A204.1 (cell line): ENCODE measurements around the gene SNAP23.
"Not testable (repeated sequence)": the region's sequence is repeated elsewhere in the genome, so short reads cannot be mapped to it uniquely, and the experiment has no call there.

Experiments used
- FAIRE-seq: peaks from 2 replicates; lab custom pipeline; 2012; peaks lifted over from hg19 to GRCh38; lab: Jason Lieb, UNC

SNAP23 gene

DNA sequence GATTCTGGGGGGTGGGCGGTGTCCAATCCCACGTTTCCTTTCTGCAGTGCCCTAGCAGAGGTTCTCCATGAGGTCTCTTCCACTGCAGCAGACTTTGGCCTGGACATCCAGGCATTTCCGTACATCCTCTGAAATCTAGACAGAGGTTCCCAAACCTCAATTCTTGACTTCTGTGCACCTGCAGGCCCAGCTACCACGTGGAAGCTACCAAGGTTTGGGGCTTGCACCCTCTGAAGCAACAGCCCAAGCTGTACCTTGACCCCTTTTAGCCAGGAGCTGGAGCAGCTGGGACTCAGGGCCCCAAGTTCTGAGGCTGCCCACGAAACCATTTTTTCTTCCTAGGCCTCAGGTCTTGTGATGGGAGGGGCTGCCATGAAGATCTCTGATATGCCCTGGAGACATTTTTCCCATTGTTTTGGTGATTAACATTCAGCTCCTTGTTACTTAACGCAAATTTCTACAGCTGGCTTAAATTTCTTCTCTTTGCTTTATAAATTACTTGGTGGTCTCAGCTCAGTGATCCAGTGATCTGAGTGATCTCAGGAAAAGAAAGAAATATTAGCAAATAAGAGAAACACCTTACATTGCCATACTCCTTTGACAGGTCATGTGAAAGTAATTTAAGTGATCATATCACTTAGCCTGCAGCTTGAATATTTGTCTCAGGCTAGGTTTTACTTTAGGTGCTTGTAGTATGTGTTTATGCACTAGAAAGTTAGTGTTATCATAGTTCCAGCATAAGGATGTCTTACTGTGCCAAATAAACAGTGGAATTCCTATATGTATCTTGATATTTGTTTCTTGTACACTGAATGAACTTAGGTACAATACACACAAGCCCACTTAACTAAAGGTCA, 3.0 kb downstream of the SNAP23 start:
- FAIRE-seq = no peak

DNA sequence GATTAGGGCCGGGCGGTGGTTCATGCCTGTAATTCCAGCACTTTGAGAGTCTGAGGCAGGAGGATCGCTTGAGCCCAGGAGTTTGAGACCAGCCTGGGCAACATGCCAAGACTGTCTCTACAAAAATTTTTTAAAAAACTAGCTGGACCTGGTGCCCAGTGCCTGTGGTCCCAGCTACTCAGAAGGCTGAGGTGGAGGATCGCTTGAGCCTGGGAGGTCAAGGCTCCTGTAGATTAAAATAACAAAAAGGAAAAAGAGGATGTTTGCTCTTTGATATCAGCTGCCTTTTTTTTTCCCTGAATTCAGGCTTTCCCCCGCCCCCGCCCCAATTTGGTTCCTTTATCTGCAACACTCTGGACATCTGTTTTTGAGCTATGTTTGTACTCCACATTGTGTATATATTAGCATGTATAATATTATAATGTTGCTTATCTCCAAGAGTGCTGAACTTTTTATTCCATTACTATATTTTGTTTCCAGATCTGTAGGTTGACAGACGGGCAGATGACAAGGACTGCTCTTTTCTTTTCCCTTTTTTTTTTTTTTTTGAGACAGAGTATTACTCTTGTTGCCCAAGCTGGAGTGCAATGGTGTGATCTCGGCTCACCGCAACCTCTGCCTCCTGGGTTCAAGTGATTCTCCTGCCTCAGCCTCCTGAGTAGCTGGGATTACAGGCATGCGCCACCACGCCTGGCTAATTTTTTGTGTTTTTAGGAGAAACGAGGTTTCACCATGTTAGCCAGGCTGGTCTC, 4.6 kb downstream of the SNAP23 start:
- no peak for FAIRE-seq

DNA sequence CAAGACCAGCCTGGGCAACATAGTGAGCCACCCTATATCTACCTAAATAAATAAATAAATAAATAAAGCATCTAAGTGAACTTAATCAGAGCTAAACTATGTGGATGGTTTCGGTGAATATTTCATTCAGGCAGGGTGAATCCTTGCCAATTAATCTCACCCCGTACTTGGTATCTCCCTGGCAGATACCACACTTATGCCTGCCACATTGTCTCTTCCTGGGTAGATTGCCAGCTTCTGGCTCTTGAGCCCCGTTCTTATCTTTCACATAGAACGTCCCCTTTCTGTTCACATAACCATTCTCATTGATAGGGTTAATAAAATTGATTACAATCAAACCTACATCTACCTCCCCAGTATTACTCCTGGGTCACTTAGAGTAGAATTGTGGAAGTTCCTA, 7.0 kb downstream of the SNAP23 start:
- no peak for FAIRE-seq

DNA sequence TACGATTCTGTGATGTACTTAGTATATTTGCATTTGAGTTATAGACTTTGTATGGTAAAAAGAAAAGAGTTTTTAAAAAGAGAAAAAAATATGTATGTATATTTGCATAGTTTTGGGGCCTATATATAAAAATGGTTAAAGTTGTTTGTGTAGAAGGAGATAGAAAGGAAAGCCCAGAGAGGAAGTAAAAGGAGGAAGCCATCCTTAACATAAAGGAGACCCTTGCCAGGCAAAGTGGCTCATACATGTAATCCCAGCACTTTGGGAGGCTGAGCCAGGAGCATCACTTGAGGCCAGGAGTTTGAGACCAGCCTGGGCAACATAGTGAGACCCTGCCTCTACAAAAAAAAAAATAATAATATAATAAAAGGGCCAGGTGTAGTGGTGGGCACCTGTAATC, 8.4 kb downstream of the SNAP23 start:
- FAIRE-seq = no peak

- FAIRE-seq = no peak
Measured at GRCh38 chr15:42504631-42505030, 9.2 kb downstream of the SNAP23 start.

DNA sequence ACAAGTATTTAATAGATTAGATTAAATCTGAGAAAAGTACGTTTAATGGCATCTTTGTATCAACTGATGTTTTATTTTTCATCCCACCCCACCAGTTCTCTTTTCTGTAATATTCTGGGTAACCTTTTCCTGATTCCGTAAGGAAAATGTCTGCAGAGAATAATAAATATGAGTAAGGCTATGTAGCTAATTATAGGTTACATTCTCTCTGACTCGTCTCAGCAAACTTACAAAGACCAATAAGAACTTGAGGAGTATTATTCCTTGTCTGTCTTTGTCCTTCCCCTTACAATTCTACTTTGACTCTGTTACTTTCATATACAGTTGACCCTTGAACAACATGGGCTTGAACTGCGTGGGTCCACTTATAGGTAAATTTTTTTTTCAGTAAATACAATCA, 12.1 kb downstream of the SNAP23 start:
- FAIRE-seq = no peak

DNA sequence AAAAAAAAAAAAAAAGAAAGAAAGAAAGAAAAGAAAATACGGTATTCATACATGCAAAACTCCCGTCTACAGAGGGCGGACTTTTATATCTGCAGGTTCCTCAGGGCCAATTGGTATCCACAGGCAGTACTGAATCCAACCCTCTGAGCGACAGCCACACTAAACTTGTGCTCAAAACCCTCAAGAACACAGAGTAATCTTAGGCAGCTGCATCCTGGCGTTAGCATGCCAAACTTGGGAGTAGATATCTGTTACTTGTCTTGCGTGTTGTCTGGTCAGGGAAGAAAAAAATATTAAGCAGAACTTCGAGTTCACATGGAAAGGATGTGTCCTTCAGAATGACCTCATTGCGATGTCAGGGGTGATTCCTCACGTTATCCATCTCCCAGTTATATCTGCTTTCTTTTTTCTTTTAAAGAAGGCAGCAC, 12.8 kb downstream of the SNAP23 start:
- no peak for FAIRE-seq

DNA sequence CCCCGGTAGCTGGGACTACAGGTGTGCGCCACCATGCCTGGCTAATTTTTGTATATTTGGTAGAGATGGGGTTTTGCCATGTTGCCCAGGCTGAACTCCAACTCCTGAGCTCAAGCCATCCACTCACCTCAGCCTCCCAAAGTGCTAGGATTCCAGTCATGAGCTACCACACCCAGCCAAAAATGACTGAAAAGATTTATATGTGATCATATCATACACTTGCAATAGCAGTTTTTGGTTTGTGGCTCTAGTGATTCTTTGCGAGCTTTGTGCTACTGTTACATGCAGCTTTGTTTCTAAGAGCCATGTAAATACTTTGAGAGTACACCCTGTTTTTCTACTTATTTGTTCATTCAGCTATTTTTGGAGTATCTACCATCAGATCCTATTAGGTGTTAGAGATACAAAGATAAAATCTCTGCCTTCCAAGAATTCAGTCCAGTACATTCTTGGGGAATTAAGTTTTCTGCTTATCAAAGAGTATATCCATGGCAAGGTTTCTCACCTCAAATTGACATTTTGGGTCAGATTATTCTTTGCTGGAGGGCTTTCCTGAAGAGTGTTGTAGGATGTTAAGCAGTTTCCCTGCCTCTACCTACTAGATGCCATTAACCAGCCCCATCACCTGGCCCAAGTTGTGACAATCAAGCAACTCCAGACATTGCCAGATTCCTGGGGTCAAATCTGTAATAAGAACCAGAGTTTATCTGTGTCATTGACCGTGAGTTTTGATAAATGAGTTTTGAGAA, 15.0 kb downstream of the SNAP23 start:
- FAIRE-seq = no peak

DNA sequence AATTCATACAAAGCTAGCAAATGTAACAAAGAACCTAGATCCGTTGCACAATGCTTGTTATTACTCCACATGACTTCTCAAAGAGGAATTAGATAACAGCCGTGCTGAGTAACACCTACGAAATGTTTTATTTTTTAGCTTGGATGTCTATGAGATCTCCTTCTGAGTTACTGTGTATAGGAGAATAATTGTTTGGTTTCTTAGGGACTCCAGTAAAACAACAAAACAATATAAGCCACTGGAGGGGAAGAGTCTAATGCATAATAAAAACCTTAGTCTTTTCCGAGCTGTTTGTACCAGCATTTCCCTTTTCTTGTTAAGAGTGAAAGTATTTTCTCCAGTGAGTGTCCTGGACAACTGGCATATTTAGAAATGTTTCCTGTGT, 15.6 kb downstream of the SNAP23 start:
- FAIRE-seq = no peak

- no peak for FAIRE-seq
Measured at GRCh38 chr15:42523331-42523730, 27.9 kb downstream of the SNAP23 start.

DNA sequence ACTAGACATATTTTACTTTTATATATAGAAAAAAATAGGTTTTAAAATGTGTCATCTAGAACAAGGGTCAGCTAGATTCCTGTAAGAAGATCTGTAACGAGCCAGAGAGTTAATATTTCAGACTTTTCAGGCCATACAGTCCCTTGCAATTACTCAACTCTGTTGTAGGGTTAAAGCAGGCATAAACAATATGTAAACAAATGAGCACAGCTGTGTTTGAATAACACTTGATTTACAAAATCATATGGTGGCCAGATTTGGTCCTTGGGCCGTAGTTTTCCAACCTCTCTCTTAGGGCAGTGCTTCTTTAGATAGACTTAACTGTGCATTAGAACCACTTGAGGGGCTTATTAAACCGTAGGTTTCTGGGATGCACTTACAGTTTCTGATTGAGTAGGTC, 33.5 kb downstream of the SNAP23 start:
- no peak for FAIRE-seq

DNA sequence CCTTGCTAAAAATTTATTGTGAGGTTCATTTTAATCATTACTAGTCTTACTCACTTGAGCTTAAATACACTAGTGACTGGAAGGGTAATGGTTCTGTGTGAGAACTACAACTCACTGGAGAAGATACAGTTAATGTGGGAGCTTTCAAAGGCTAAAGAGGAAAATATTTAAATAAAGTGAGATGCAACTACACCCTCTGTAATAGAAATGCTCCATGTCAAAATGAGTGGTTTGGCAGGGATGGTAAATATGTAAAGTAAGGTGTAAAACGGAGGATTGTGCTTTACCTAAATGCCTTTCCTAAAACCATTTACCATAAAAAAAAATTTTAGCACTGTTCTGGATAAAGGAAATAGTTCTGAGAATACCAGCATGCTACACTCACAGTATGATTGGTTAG, 37.8 kb downstream of the SNAP23 start:
- FAIRE-seq = no peak

GRCh38 chr15:42544853-42545629, 49.6 kb downstream of the SNAP23 start:
- no peak for FAIRE-seq

GRCh38 chr15:42547918-42548248, 52.4 kb downstream of the SNAP23 start:
- FAIRE-seq = no peak

- no peak for FAIRE-seq
Measured at GRCh38 chr15:42548249-42549031, 53.0 kb downstream of the SNAP23 start, which contains the start of the genes HAUS2 and LRRC57. HAUS2 (plus strand) TSS chr15:42548838; CDS start chr15:42548873, 35 bp downstream. LRRC57 (minus strand) TSS chr15:42548793; CDS start chr15:42548434, 359 bp downstream.

DNA sequence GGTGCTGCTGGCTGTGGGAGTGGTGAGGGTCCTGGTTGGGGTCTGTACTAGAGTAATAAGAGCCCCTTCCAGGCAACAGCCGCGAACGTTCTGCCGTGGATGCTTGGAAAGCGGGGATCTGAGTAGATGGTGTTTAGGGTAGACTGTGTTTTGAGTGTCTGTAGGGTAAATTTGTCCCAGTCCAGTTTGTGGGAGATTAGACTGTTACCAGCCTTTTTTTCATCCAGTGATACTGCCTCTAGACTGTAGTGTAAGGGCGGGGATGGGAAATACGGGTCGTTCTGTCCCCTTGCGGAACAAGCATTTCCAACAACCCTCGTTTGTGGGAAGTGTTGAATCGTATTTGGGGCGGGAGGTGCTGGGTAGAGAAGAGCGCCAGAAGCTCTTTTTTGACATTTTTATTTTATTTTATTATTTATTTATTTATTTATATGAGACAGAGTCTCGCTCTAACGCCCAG, 53.6 kb downstream of the SNAP23 start:
- FAIRE-seq = no peak

DNA sequence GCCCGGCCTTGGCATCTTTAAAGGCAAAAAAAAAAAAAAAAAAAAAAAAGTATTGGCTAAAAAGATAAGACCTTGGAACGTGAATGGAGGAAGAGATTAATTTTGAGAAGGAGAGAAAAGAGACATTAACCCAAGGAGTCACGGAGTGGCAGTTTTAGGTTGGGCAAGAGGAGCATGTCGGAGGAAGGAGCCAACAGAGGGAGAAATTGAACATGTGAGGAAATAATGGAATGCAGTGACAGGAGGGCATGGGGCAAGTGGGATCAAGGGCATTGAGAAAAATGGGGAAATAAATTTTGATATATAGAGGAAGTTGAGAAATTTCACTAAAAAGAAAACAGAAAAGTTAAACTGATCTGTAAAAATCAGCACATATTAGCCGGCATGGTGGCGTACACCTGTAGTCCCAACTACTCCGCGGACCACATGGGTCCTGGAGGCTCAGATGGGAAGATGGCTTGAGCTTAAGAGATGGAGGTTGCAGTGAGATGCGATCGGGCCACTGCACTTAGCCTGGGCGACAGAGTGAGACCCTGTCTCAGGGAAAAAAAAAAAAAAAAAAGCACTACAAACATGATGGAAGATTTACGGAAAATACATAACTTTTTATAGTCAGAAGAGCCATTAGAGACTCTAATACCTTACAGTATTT, 54.4 kb downstream of the SNAP23 start:
- FAIRE-seq = no peak

GRCh38 chr15:42553554-42553953, 58.1 kb downstream of the SNAP23 start:
- FAIRE-seq = no peak

DNA sequence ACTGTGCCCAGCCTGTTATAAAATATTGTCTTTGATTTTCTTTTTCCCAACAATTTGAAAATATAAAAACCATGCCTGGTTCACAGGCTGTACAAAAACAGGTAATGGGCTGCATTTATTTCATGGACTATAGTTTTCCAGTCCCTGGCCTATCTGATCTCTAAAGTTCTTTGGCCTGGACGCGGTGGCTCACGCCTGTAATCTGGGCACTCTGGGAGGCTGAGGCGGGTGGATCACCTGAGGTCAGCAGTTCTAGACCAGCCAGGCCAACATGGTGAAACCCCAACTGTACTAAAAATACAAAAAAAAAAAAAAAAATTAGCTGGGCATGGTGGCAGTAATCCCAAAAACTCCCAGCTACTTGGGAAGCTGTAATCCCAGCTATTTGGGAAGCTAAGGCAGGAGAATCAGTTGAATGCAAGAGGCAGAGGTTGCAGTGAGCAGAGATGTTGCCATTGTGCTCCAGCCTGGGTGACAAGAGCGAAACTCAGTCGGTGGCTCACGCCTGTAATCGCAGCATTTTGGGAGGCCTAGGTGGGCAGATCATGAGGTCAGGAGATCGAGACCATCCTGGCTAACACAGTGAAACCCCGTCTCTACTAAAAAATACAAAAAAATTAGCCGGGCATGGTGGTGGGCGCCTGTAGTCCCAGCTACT, 61.2 kb downstream of the SNAP23 start:
- not testable (repeated sequence) for FAIRE-seq

DNA sequence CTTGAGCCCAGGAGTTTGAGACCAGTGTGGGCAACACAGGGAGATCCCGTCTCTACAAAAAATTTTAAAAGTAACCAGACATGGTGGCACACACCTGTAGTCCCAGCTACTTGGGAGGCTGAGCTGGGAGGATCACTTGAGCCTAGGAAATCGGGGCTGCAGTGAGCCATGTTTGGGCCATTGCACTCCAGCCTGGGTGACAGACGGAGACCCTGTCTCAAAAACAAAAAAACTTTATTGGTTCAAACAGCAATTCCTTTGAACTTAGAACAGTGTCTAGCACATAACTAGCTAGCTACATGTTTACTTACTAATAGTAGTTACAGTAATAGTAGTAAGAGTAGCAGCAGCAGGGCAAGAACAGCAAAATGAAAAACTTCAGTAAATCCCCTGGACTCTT, 63.3 kb downstream of the SNAP23 start:
- no peak for FAIRE-seq
